GM23248 (cell line): ENCODE data around the gene ITM2C. TPM values are rescaled to one million over a fixed set of nuclear protein-coding genes. Genes with fewer than 3 reads are reported as not detected.

Experiments used
- DNase-seq: peaks from one replicate; pipeline ENCODE4 v3.0.0-alpha.2; 2015
- H2AFZ ChIP-seq: fragments of 200-600 bp; sonication (generic); 2 replicates; pipeline ENCODE4 v1.6.1; 2016; ENCODE audit warnings: antibody characterized with exemption
- H3F3A ChIP-seq: fragments of 200-600 bp; sonication (generic); 2 replicates; pipeline ENCODE4 v1.6.1; 2016; ENCODE audit warnings: mild to moderate bottlenecking, antibody characterized with exemption, mixed run types; ENCODE audit not compliant: insufficient read depth
- H3K27ac ChIP-seq: fragments of 200-600 bp; sonication (generic); 2 replicates; pipeline ENCODE4 v1.5.1; 2016; ENCODE audit warnings: mild to moderate bottlenecking
- H3K27me3 ChIP-seq: fragments of 200-600 bp; sonication (generic); replicated peaks from 2 replicates; pipeline ENCODE4 v1.6.1; 2016; ENCODE audit warnings: mild to moderate bottlenecking; ENCODE audit not compliant: insufficient read depth
- H3K36me3 ChIP-seq: fragments of 200-600 bp; sonication (generic); 2 replicates; pipeline ENCODE4 v1.6.1; 2016; ENCODE audit warnings: low read depth, mild to moderate bottlenecking
- H3K4me1 ChIP-seq: fragments of 200-600 bp; sonication (generic); 2 replicates; pipeline ENCODE4 v1.6.1; 2016; ENCODE audit warnings: mild to moderate bottlenecking; ENCODE audit not compliant: insufficient read depth
- H3K4me2 ChIP-seq: fragments of 200-600 bp; sonication (generic); one replicate; pipeline ENCODE4 v1.6.1; 2016; ENCODE audit warnings: mild to moderate bottlenecking; ENCODE audit not compliant: unreplicated experiment
- H3K4me3 ChIP-seq: fragments of 200-600 bp; sonication (generic); 2 replicates; pipeline ENCODE4 v1.5.1; 2016; ENCODE audit warnings: mild to moderate bottlenecking
- H3K79me2 ChIP-seq: fragments of 200-600 bp; sonication (generic); 2 replicates; pipeline ENCODE4 v1.6.1; 2016; ENCODE audit warnings: mild to moderate bottlenecking; ENCODE audit not compliant: insufficient read depth
- H3K9ac ChIP-seq: fragments of 200-600 bp; sonication (generic); 2 replicates; pipeline ENCODE4 v1.6.1; 2016; ENCODE audit warnings: mild to moderate bottlenecking
- H3K9me2 ChIP-seq: fragments of 200-600 bp; sonication (generic); 2 replicates; pipeline ENCODE4 v1.6.1; 2016; ENCODE audit warnings: mixed run types, mild to moderate bottlenecking, moderate library complexity; ENCODE audit not compliant: insufficient read depth
- H3K9me3 ChIP-seq: fragments of 200-600 bp; sonication (generic); one replicate; pipeline ENCODE4 v1.6.1; 2017; ENCODE audit warnings: low read depth
- H4K20me1 ChIP-seq: fragments of 200-600 bp; sonication (generic); 2 replicates; pipeline ENCODE4 v1.6.0; 2016; ENCODE audit not compliant: insufficient read depth
- EZH2 ChIP-seq: fragments of 200-600 bp; sonication (generic); IDR thresholded peaks from 2 replicates; pipeline ENCODE4 v1.6.1; 2018; ENCODE audit warnings: antibody characterized with exemption, mild to moderate bottlenecking; ENCODE audit not compliant: insufficient read depth, poor library complexity, severe bottlenecking
- EZH2phosphoT487 ChIP-seq: fragments of 200-600 bp; sonication (generic); IDR thresholded peaks from 2 replicates; pipeline ENCODE4 v1.6.1; 2018; ENCODE audit warnings: antibody characterized with exemption, moderate library complexity, mild to moderate bottlenecking, low read depth; ENCODE audit not compliant: insufficient read depth
- WGBS, 2 experiments: methylation state at CpG; one replicate each; pipeline ENCODE4 v1.1.6; 2015 to 2017; ENCODE audit warnings: low lambda C conversion rate in 2 of 2, low coverage in 1 of 2; ENCODE audit errors: missing lambda C conversion rate in 2 of 2; 5-methylcytosine and 5-hydroxymethylcytosine counted together
- in situ Hi-C: fragments of 300-500 bp; cut with MboI; formaldehyde crosslinking; loops from 2 replicates; pipeline ENCODE4 v1.15.0; 2020
- polyA plus RNA-seq: library from polyadenylated mRNA; unstranded; fragments of >200 nt; fragmentation: Nextera tagmentation; extraction: Ambion mirVana; gene quantifications from 2 replicates; pipeline ENCODE4 v1.2.1, GENCODE V29; 2016
- total RNA-seq: library from RNA; depleted of rRNA; stranded (reverse); fragments of >200 nt; shearing (Covaris generic); gene quantifications from 2 replicates; pipeline ENCODE4 v1.2.3, GENCODE V29; 2014

Gene ITM2C
- total and polyA plus RNA-seq, 2 experiments from 2014 or later, result 38.9 to 47.3 TPM

- H4K20me1 ChIP-seq, result no peaks in the 10 kb centered on the region
- DNase-seq, result no peak
- in situ Hi-C loops, result no loop called here
Measured at GRCh38 chr2:230875347-230876315, 10.9 kb downstream of the ITM2C start.

GRCh38 chr2:230877116-230877758 is 12.5 kb downstream of the ITM2C start:
- Histone ChIP-seq H2AFZ (no peak overlapping the region), H3K4me2 (no peak overlapping the region), H3K9me3 (no peaks in the 10 kb centered on the region), H3K79me2 (no peaks in the 10 kb centered on the region), H3K9ac (no peak overlapping the region), H3K4me3 (no peak overlapping the region), H3K4me1 (no peaks in the 10 kb centered on the region), H3K9me2 (no peaks in the 10 kb centered on the region), H4K20me1 (no peaks in the 10 kb centered on the region), H3K27me3 (no peaks in the 10 kb centered on the region), H3F3A (no peaks in the 10 kb centered on the region), H3K27ac (no peak overlapping the region), H3K36me3 (no peaks in the 10 kb centered on the region)
- in situ Hi-C loops, result no loop called here
- no peak for TF ChIP-seq EZH2phosphoT487
- TF ChIP-seq EZH2, result no peak
- 93% methylated on average over 26 to 27 of the region's 27 CpGs for WGBS, 2 experiments
- no peak for DNase-seq

More at GRCh38 chr2:230875347-230876315, 10.9 kb downstream of the ITM2C start:
- Histone ChIP-seq H3K4me3 (no peak overlapping the region), H3K27ac (no peak overlapping the region), H2AFZ (no peak overlapping the region), H3K36me3 (no peaks in the 10 kb centered on the region), H3K4me1 (no peaks in the 10 kb centered on the region), H3K9me3 (no peaks in the 10 kb centered on the region), H3K4me2 (no peak overlapping the region), H3K27me3 (no peaks in the 10 kb centered on the region), H3F3A (no peaks in the 10 kb centered on the region), H3K9ac (no peak overlapping the region), H3K9me2 (no peaks in the 10 kb centered on the region), H3K79me2 (no peaks in the 10 kb centered on the region)
- TF ChIP-seq EZH2 (no peak), EZH2phosphoT487 (no peak)
- 95 to 96% methylated on average over 31 to 33 of the region's 34 CpGs for WGBS, 2 experiments

GRCh38 chr2:230877759-230878598 is 13.2 kb downstream of the ITM2C start:
- no peak overlapping the region for H3K4me2 ChIP-seq
- no peaks in the 10 kb centered on the region for H3K79me2 ChIP-seq
- in situ Hi-C loops, result no loop called here
- no peaks in the 10 kb centered on the region for H3K9me3 ChIP-seq
- no peak overlapping the region for H3K27ac ChIP-seq
- DNase-seq, result no peak
- no peaks in the 10 kb centered on the region for H4K20me1 ChIP-seq
- no peaks in the 10 kb centered on the region for H3K36me3 ChIP-seq
- no peak overlapping the region for H3K4me3 ChIP-seq
- no peaks in the 10 kb centered on the region for H3K27me3 ChIP-seq
- H2AFZ ChIP-seq, result no peak overlapping the region
- no peaks in the 10 kb centered on the region for H3F3A ChIP-seq
- H3K9ac ChIP-seq, result no peak overlapping the region
- no peak for TF ChIP-seq EZH2
- no peak for TF ChIP-seq EZH2phosphoT487
- no peaks in the 10 kb centered on the region for H3K4me1 ChIP-seq
- no peaks in the 10 kb centered on the region for H3K9me2 ChIP-seq
- 84 to 85% methylated on average over 13 to 20 of the region's 20 CpGs for WGBS, 2 experiments

DNA sequence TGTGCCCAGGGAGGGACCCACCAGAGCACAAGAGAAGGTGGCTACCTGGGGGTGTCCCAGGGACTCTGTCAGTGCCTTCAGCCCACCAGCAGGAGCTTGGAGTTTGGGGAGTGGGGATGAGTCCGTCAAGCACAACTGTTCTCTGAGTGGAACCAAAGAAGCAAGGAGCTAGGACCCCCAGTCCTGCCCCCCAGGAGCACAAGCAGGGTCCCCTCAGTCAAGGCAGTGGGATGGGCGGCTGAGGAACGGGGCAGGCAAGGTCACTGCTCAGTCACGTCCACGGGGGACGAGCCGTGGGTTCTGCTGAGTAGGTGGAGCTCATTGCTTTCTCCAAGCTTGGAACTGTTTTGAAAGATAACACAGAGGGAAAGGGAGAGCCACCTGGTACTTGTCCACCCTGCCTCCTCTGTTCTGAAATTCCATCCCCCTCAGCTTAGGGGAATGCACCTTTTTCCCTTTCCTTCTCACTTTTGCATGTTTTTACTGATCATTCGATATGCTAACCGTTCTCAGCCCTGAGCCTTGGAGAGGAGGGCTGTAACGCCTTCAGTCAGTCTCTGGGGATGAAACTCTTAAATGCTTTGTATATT is 14.0 kb downstream of the ITM2C start:
- Histone ChIP-seq H2AFZ (no peak overlapping the region), H3K4me3 (no peak overlapping the region), H3K27me3 (no peaks in the 10 kb centered on the region), H3K4me2 (no peak overlapping the region), H3K9ac (no peak overlapping the region), H3K4me1 (no peaks in the 10 kb centered on the region), H4K20me1 (no peaks in the 10 kb centered on the region), H3K36me3 (no peaks in the 10 kb centered on the region), H3K27ac (no peak overlapping the region), H3K79me2 (no peaks in the 10 kb centered on the region), H3K9me3 (no peaks in the 10 kb centered on the region), H3K9me2 (no peaks in the 10 kb centered on the region), H3F3A (no peaks in the 10 kb centered on the region)
- TF ChIP-seq EZH2phosphoT487 (no peak), EZH2 (no peak)
- in situ Hi-C loops, result no loop called here
- 80 to 83% methylated on average over 10 of the region's 10 CpGs for WGBS, 2 experiments
- no peak for DNase-seq
